CD4-positive, CD25-positive, alpha-beta regulatory T cell (primary cell): ENCODE measurements around the gene PSEN1. TPM values are rescaled to one million over a fixed set of nuclear protein-coding genes. Genes with fewer than 3 reads are reported as not detected.
"Not testable (repeated sequence)": the region's sequence is repeated elsewhere in the genome, so short reads cannot be mapped to it uniquely, and the experiment has no call there.

ENCODE experiments used
- ATAC-seq, 2 donors: fragments of 150-1000 bp; cut with Tn5 transposase; one replicate each; pipeline ENCODE4 v1.10.0; 2021; ENCODE audit warnings: low read depth in 2 of 2, moderate number of reproducible peaks in 2 of 2, moderate library complexity in 1 of 2
- DNase-seq, 3 donors: peaks; one replicate each; pipeline versions ENCODE4 v3.0.0 to v3.0.0-alpha.2; 2012 to 2022; ENCODE audit warnings: mixed read lengths in 1 of 3
- H3K27ac ChIP-seq: one replicate; pipeline ENCODE4 v1.7.0; 2013; ENCODE audit warnings: mild to moderate bottlenecking, low read length; ENCODE audit not compliant: insufficient read depth, poor library complexity, severe bottlenecking
- H3K27me3 ChIP-seq: one replicate; pipeline ENCODE4 v1.7.0; 2013; ENCODE audit warnings: low read length; ENCODE audit not compliant: control insufficient read depth, insufficient read depth
- H3K36me3 ChIP-seq: one replicate; pipeline ENCODE4 v1.7.0; 2013; ENCODE audit warnings: mild to moderate bottlenecking, low read length, moderate library complexity; ENCODE audit not compliant: control insufficient read depth, insufficient read depth
- H3K4me1 ChIP-seq: 2 replicates; pipeline ENCODE4 v1.7.0; 2013; ENCODE audit warnings: mild to moderate bottlenecking, low read length; ENCODE audit not compliant: insufficient read depth, control insufficient read depth, poor library complexity, severe bottlenecking
- H3K4me3 ChIP-seq: one replicate; pipeline ENCODE4 v1.7.0; 2013; ENCODE audit warnings: low read depth, mild to moderate bottlenecking, low read length, moderate library complexity
- H3K9me3 ChIP-seq, 2 experiments: 1 replicate in 1 of 2; 2 replicates in 1 of 2; pipeline ENCODE4 v1.7.0; 2013; ENCODE audit warnings: low read length in 2 of 2, mild to moderate bottlenecking in 1 of 2, moderate library complexity in 1 of 2; ENCODE audit not compliant: control insufficient read depth in 2 of 2
- H3K27ac Mint-ChIP-seq, 3 donors: one replicate each; pipeline ENCODE4 v1.8.0; 2020 to 2022; ENCODE audit warnings: mild to moderate bottlenecking in 3 of 3, mixed read lengths in 3 of 3, moderate library complexity in 2 of 3
- H3K27me3 Mint-ChIP-seq: one replicate; pipeline ENCODE4 v1.8.0; 2022; ENCODE audit warnings: mild to moderate bottlenecking, mixed read lengths
- H3K36me3 Mint-ChIP-seq: one replicate; pipeline ENCODE4 v1.8.0; 2020; ENCODE audit warnings: mixed read lengths
- H3K4me1 Mint-ChIP-seq, 4 donors: one replicate each; pipeline ENCODE4 v1.8.0; 2020 to 2022; ENCODE audit warnings: mixed read lengths in 4 of 4, mild to moderate bottlenecking in 1 of 4
- H3K4me3 Mint-ChIP-seq, 4 donors: one replicate each; pipeline ENCODE4 v1.8.0; 2020 to 2022; ENCODE audit warnings: mild to moderate bottlenecking in 4 of 4, mixed read lengths in 4 of 4, moderate library complexity in 3 of 4
- H3K9me3 Mint-ChIP-seq, 7 donors: one replicate each; pipeline ENCODE4 v1.8.0; 2020 to 2022; ENCODE audit warnings: mixed read lengths in 7 of 7, mild to moderate bottlenecking in 3 of 7, moderate library complexity in 2 of 7
- polyA plus RNA-seq, 4 donors: library from polyadenylated mRNA; unstranded; fragments of 300-500 nt; fragmentation: Illumina TruSeq; gene quantifications; one replicate each; pipeline ENCODE4 v1.2.3, GENCODE V29; 2021
- total RNA-seq: library from RNA; stranded (reverse); gene quantifications from one replicate; pipeline ENCODE4 v1.2.3, GENCODE V29; 2022

The PSEN1 gene
- total and polyA plus RNA-seq, 5 donors from 2014 or later: 36.6 to 47.5 (median 44.0) TPM

DNA sequence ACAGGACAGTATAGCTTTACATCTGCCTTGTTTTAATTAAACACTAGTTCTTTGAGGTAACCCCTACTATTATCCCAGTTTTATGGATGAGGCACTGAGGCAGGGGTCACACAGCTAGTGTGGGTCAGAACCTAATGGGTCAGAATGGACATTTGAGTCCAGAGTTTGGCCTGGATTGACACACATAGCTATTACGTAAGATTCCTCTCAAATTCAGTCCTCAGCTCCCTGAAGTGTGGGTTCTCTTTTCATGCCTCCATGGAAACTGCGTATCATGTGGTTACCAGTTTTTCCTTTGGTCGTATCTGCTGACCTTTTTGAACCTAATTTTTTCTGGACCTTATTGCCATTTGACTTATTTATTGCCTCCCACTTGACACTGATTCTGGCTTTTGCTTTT lies 40.4 kb downstream of the PSEN1 start:
- Mint-ChIP-seq H3K27me3 (no peaks in the 10 kb centered on the region), H3K27ac (peak overlapping the region in 1 of 3 donors; percentile 70), H3K4me3 (no peak overlapping the region), H3K36me3 (peaks cover 48% of the 10 kb centered on the region), H3K9me3 (peaks cover 0 to 2% (median 0%) of the 10 kb centered on the region in 7 donors), H3K4me1 (peaks cover 8 to 20% (median 11%) of the 10 kb centered on the region in 4 donors)
- Histone ChIP-seq H3K4me1 (no peaks in the 10 kb centered on the region), H3K27ac (no peak overlapping the region), H3K4me3 (no peak overlapping the region), H3K36me3 (peaks cover 71% of the 10 kb centered on the region), H3K27me3 (no peaks in the 10 kb centered on the region), H3K9me3 (no peaks in the 10 kb centered on the region)
- no peak for ATAC-seq
- no peak for DNase-seq

DNA sequence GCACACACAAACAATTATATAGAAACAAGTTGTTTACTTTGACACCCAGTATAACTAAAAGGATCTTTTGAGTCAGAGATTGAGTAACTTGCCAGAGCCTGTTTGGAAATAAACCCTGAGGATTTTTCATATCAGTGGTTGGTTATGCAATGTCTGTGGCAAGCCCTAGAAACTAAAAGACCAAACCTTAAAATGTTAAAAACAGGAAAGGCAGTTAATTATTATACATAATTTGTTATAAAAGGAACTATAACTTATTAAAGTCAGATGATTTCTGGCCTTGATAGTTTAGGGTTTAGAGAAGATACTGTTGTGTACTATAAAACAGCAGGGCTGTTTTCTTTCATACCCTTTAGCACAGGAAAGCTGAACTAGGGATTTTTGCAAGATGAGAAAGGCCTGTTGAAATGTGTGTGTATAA lies 44.1 kb downstream of the PSEN1 start:
- peaks cover 43% of the 10 kb centered on the region for H3K36me3 ChIP-seq
- H3K27ac ChIP-seq: no peak overlapping the region
- no peaks in the 10 kb centered on the region for H3K27me3 ChIP-seq
- no peak for ATAC-seq
- DNase-seq: peak in 1 of 3 donors; percentile 38
- H3K36me3 Mint-ChIP-seq: peaks cover 27% of the 10 kb centered on the region
- no peaks in the 10 kb centered on the region for H3K27me3 Mint-ChIP-seq
- peaks cover 0 to 15% (median 6%) of the 10 kb centered on the region in 4 donors for H3K4me1 Mint-ChIP-seq
- H3K27ac Mint-ChIP-seq: no peak overlapping the region
- no peaks in the 10 kb centered on the region for H3K9me3 ChIP-seq
- H3K4me3 Mint-ChIP-seq: no peak overlapping the region
- H3K9me3 Mint-ChIP-seq: peaks cover 0 to 2% (median 0%) of the 10 kb centered on the region in 7 donors
- H3K4me1 ChIP-seq: no peaks in the 10 kb centered on the region
- no peak overlapping the region for H3K4me3 ChIP-seq

DNA sequence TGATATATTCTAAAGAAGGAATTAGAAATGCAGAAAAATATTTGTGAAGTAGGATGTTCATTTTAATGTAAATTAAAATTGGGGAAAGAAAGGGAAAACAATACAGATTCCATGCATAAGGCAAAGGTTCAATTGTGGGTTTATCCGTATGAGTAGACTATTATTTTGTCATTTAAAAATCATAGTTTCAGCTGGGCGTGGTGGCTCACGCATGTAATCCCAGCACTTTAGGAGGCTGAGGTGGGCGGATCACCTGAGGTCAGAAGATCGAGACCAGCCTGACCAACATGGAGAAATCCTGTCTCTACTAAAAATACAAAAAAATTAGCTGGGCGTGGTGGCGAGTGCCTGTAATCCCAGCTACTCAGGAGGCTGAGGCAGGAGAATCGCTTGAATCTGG lies 44.7 kb downstream of the PSEN1 start:
- H3K36me3 ChIP-seq: peaks cover 39% of the 10 kb centered on the region
- H3K9me3 Mint-ChIP-seq, H3K4me1 ChIP-seq, H3K27me3 ChIP-seq, DNase-seq, H3K9me3 ChIP-seq, ATAC-seq, H3K27ac ChIP-seq, H3K4me3 Mint-ChIP-seq, H3K27me3 Mint-ChIP-seq, H3K27ac Mint-ChIP-seq, H3K4me3 ChIP-seq: not testable (repeated sequence)
- Mint-ChIP-seq H3K4me1 (peaks cover 0 to 15% (median 4%) of the 10 kb centered on the region in 4 donors), H3K36me3 (peaks cover 22% of the 10 kb centered on the region)

DNA sequence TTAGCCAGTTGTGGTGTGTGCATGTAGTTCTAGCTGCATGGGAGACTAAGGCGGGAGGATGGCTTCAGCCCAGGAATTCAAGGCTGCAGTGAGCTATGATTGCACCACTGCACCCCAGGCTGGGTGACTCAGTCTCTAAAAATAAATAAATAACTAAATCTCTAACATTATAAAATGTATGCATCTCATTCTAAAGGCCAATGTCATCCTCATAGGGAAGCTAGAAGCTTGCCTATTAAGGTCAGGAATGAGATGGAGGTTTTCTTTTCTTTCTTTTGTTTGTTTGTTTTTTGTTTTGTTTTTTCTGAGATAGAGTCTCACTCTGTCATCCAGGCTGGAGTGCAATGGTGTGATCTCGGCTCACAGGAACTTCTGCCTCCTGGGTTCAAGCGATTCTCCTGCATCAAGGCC lies 52.2 kb downstream of the PSEN1 start:
- peaks cover 57% of the 10 kb centered on the region for H3K36me3 ChIP-seq
- no peak overlapping the region for H3K4me3 Mint-ChIP-seq
- peaks cover 33% of the 10 kb centered on the region for H3K36me3 Mint-ChIP-seq

DNA sequence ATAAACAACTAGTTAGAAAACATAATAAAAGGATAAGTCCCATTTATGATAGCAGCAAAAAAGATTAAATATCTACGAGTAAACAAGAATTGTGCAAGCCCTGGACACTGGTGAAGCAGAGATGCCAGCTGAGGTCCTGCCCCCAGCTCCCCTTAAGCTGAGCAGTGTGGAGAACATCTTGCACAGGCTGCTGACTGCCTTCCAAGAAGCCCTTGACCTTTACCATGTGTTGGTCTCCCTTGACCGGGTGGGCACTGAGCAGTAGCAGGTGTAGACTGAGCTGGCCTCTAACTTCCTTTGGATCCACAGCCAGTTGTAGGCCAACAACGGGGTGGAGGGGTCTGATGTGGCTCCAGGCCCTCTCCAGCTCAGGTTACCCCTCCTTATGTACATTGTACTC lies 53.3 kb downstream of the PSEN1 start:
- no peak for DNase-seq
- H3K27ac Mint-ChIP-seq: no peak overlapping the region
- Histone ChIP-seq H3K27me3 (no peaks in the 10 kb centered on the region), H3K27ac (no peak overlapping the region), H3K4me3 (no peak overlapping the region), H3K9me3 (no peaks in the 10 kb centered on the region), H3K4me1 (no peaks in the 10 kb centered on the region), H3K36me3 (peaks cover 67% of the 10 kb centered on the region)
- H3K9me3 Mint-ChIP-seq: no peaks in the 10 kb centered on the region
- peaks cover 0 to 6% (median 0%) of the 10 kb centered on the region in 4 donors for H3K4me1 Mint-ChIP-seq
- no peak overlapping the region for H3K4me3 Mint-ChIP-seq
- no peaks in the 10 kb centered on the region for H3K27me3 Mint-ChIP-seq
- H3K36me3 Mint-ChIP-seq: peaks cover 38% of the 10 kb centered on the region
- no peak for ATAC-seq

More for the DNA sequence above, 52.2 kb downstream of the PSEN1 start:
- H3K4me3 ChIP-seq: no peak overlapping the region
- H3K27me3 ChIP-seq: no peaks in the 10 kb centered on the region
- no peak overlapping the region for H3K27ac ChIP-seq
- ATAC-seq (no peak), DNase-seq (no peak)
- H3K4me1 ChIP-seq: no peaks in the 10 kb centered on the region
- Mint-ChIP-seq H3K9me3 (no peaks in the 10 kb centered on the region), H3K27me3 (no peaks in the 10 kb centered on the region), H3K27ac (peak overlapping the region in 1 of 3 donors; percentile 59), H3K4me1 (peaks cover 0 to 6% (median 0%) of the 10 kb centered on the region in 4 donors)
- H3K9me3 ChIP-seq: no peaks in the 10 kb centered on the region

DNA sequence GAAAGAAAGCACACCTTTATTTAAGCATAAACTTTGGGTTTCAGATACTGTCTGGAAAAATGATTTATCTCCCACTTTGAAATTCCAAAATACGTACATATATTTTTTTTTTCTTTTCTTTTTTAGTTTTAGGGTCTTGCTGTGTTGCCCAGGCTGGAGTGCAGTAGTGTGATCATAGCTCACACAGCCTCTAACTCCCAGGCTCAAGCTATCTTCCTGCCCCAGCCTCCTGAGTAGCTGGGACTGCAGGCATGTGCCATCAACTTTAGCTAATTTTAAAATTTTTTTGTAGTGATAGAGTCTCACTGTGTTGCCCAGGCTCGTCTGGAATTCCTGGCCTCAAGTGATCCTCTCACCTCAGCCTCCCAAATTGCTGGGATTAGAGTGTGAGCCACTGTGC lies 55.1 kb downstream of the PSEN1 start:
- ATAC-seq: no peak
- Histone ChIP-seq H3K4me1 (no peaks in the 10 kb centered on the region), H3K36me3 (peaks cover 80% of the 10 kb centered on the region), H3K27me3 (no peaks in the 10 kb centered on the region), H3K27ac (no peak overlapping the region), H3K9me3 (no peaks in the 10 kb centered on the region), H3K4me3 (no peak overlapping the region)
- DNase-seq: no peak
- H3K4me1 Mint-ChIP-seq: peaks cover 0 to 6% (median 2%) of the 10 kb centered on the region in 4 donors
- H3K27ac Mint-ChIP-seq: no peak overlapping the region
- H3K9me3 Mint-ChIP-seq: no peaks in the 10 kb centered on the region
- H3K27me3 Mint-ChIP-seq: no peaks in the 10 kb centered on the region
- H3K4me3 Mint-ChIP-seq: no peak overlapping the region
- peaks cover 49% of the 10 kb centered on the region for H3K36me3 Mint-ChIP-seq

DNA sequence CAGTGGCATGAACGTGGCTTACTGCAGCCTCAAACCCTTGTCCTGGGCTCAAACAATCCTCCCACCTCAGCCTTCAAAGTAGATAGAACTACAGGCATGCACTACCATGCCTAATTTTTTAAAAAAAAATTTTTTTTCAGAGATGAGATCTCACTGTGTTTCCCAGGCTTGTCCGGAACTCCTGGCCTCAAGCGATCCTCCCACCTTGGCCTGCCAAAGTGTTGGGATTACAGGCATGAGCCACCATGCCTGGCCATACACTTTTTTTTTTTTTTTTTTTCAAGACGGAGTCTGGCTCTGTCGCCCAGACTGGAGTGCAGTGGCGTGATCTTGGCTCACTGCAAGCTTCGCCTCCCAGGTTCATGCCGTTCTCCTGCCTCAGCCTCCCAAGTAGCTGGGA lies 58.0 kb downstream of the PSEN1 start:
- ATAC-seq, H3K4me3 ChIP-seq, DNase-seq, H3K27ac ChIP-seq, H3K27me3 Mint-ChIP-seq, H3K27ac Mint-ChIP-seq, H3K27me3 ChIP-seq, H3K9me3 ChIP-seq, H3K4me1 ChIP-seq, H3K9me3 Mint-ChIP-seq, H3K4me1 Mint-ChIP-seq, H3K4me3 Mint-ChIP-seq: not testable (repeated sequence)
- H3K36me3 ChIP-seq: peaks cover 77% of the 10 kb centered on the region
- peaks cover 46% of the 10 kb centered on the region for H3K36me3 Mint-ChIP-seq

DNA sequence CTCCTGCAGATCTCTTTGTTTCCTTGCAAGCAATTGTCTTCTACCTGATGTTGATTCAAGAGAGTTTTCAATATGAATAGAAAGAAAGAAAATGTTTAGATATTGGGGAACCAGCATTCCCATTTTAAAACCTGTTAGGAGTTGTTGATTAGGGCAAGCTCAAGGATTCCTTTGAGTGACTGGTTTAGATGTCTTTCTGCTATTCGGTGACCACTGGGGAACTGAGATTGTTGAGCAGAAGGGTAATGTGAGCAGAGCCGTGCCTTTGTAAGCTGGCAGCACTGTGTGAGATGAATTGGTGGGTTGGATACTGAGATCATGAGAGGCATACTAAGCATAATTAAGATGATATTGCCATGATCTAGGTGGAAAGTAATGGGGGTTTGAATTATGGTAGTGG lies 61.9 kb downstream of the PSEN1 start:
- no peak for DNase-seq
- Histone ChIP-seq H3K36me3 (peaks cover 71% of the 10 kb centered on the region), H3K27ac (no peak overlapping the region), H3K4me3 (no peak overlapping the region), H3K4me1 (no peaks in the 10 kb centered on the region), H3K27me3 (no peaks in the 10 kb centered on the region), H3K9me3 (no peaks in the 10 kb centered on the region)
- H3K4me1 Mint-ChIP-seq: peaks cover 0 to 9% (median 5%) of the 10 kb centered on the region in 4 donors
- H3K9me3 Mint-ChIP-seq: no peaks in the 10 kb centered on the region
- H3K36me3 Mint-ChIP-seq: peaks cover 51% of the 10 kb centered on the region
- peak overlapping the region in 2 of 3 donors; percentile 16 to 74 for H3K27ac Mint-ChIP-seq
- no peaks in the 10 kb centered on the region for H3K27me3 Mint-ChIP-seq
- ATAC-seq: no peak
- no peak overlapping the region for H3K4me3 Mint-ChIP-seq
